D341Med (cell line): Measurements from ENCODE around the gene ZDHHC1.
"Not testable (repeated sequence)": the region's sequence is repeated elsewhere in the genome, so short reads cannot be mapped to it uniquely, and the experiment has no call there.

Experiments used
- DNase-seq: peaks from one replicate; pipeline ENCODE4 v3.0.0; 2012; ENCODE audit warnings: low spot score

The ZDHHC1 gene

GRCh38 chr16:67430977-67431774, 14.9 kb upstream of the ZDHHC1 start, which contains the start of gene HSD11B2:
HSD11B2 (plus strand) TSS chr16:67431121; CDS start chr16:67431249, 128 bp downstream.
- peak; percentile 85 for DNase-seq

DNA sequence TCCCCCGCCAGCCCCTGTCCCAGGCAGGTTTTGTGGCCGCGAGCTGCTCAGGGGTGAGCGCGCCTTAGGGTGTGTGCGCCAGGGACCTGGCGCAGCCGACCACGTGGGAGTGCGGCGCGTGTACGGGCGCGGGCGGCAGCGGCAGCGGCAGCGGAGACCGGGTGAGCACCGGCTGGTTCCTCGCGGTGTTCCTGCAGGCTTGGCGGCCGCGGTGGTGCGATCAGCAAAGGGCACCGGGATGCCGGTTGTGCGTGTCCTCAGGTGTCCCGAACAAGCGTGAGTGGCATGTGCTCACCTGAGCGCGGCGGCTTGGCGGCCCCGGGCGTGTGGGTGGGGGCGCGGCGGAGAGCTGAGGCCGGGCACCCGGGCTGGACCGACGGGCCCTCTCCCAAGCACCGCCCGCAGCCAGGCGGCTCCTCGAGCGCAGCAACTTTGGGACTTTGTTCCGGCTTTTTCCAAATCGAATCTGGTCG, 14.3 kb upstream of the ZDHHC1 start:
- peak; percentile 74 for DNase-seq

- no peak for DNase-seq
Observed at GRCh38 chr16:67429799-67430503, 13.7 kb upstream of the ZDHHC1 start.

DNA sequence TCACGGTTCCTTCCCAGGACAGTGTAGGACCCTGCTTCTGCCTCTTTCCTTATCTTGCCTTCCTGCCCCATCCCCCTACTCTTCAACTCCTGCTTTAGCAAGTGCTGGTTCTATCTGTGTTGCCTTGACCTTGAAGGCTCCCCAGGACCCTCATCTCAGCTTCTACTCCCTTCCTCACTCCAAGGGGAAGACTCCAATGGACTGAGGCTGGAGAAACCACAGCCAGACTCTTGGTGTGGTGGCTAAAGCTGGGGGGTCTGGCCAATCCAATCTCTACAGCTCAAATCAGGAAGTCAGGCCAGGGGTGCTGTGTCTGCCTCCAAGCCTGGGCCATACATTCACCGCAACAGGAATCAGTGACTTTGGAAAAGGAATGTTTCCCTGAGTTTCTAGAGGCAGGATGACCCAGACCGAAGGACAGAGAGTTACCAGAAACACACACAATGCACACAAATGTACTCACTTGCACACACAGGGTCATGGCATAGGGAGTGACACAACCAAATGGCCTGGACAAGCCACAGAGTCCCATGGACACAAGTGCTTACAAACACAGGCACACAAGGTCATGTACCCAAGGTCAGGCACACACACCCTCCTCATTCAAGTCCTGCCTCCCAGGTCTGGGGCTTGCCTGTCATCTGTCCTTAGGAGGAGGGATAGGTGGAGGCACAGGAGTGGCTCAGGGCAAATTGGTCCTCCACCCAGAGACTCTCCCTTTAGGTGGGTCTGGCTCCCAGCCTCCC, 12.9 kb upstream of the ZDHHC1 start:
- no peak for DNase-seq

- DNase-seq: peak; percentile 80
Observed at GRCh38 chr16:67428146-67428731, 12.0 kb upstream of the ZDHHC1 start.

DNA sequence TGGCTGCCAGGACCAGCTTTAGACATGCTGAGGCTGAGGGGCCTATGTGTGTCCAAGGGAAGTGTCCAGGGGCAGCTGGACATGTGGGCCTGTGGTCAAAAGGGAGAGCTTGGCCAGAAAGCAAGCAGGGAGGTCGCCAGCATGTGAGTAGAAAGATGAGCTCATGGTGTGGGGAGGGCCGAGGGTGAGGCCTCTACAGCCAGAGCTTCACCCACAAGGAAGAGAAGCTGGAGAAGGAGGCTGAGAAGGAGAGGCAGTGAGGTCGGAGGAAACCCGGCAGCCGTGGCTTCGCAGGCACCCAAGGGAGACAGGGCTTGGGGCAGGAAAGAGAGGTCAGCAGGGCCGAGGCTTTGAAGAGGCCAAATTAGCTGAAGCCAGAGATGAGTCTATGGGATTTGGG, 10.7 kb upstream of the ZDHHC1 start:
- DNase-seq: no peak

GRCh38 chr16:67426022-67426421, 9.7 kb upstream of the ZDHHC1 start:
- DNase-seq: no peak

- no peak for DNase-seq
Observed at GRCh38 chr16:67425580-67425979, 9.3 kb upstream of the ZDHHC1 start.

GRCh38 chr16:67425061-67425460, 8.8 kb upstream of the ZDHHC1 start:
- DNase-seq: no peak

DNA sequence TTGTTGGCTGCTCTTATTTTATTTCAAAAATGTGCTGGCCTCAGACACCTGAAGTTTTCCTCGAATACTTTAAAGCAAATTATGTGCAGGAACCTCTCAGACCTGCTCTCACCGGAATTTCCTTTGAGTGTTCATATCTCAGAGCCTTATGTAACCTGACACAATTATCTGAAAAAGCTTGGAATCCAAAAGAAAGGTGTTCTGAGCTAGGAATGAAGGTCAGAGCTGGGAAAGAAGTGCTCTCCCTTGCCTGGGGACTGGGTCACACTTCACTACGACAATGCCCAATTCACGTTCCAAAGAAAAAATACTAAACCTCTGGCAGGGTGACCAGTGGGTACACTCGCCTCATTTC, 8.0 kb upstream of the ZDHHC1 start:
- DNase-seq: no peak

- no peak for DNase-seq
Observed at GRCh38 chr16:67423611-67424260, 7.5 kb upstream of the ZDHHC1 start.

GRCh38 chr16:67423015-67423414, 6.7 kb upstream of the ZDHHC1 start:
- no peak for DNase-seq

GRCh38 chr16:67421030-67421429, 4.8 kb upstream of the ZDHHC1 start:
- DNase-seq: no peak

GRCh38 chr16:67419931-67420330, 3.7 kb upstream of the ZDHHC1 start:
- DNase-seq: no peak

DNA sequence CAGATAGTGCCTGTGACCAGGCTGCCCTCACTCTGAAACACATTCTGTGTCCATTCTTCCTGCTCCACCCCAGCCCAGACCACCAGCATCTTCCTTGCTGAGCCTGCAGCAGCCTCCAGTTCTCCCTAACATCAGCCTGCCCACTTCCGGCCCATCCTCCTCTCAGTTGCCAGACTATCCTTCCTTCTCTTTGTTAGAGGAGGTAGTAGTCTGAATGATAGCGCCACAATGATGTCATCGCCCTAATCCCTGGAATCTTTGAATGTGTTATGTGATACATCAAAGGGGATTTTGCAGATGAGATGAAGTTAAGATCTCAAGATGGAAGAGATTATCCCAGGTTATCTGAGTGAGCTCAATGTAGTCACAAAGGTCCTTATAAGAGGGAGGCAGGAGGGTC, 3.2 kb upstream of the ZDHHC1 start:
- no peak for DNase-seq

DNA sequence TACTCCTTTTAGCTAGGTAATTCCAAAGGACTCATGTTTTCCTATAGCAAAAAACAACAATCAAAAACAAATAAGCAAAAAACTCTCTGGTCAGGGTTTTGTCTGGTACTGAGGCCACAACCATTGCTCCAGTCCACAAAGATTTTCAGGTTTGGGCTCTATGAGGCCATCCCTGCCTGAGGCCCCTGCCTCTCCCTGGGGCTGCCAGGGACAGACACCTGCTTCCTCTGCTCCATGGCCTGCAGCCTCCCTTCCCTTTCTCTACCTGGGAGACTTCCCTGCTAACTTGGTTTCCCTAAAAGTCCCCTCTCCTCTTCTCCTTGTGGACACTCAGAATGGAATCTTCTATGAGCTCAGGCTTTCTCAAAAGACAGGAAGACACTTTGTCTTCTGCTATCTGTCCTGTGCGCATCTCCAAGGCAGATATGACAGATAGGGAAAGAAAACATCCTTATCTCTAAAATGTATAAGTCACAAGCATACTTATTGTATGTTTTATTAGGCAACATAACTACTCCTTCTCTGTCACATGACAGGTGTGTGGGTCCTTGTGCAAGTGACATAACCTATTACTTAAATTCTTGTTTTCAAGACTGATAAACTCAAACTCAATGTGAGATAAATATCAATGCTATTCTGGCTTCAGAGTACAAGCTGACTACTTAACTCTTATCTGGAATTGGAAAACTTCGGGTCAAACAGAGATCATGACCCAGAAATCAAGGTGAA, 1.2 kb upstream of the ZDHHC1 start:
- DNase-seq: no peak

DNA sequence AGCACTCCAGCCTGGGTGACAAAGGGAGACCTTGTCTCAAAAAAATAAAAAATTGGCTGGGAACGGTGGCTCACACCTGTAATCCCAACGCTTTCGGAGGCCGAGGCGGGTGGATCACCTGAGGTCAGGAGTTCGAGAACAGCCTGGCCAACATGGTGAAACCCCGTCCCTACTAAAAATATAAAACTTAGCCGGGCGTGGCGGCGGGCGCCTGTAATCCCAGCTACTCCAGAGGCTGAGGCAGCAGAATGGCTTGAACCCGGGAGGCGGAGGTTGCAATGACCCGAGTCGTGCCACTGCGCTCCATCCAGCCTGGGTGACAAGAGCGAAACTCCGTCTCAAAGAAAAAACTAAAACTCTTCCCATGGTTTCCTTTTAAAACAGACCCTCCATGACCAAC, 856 bp downstream of the ZDHHC1 start:
- not testable (repeated sequence) for DNase-seq

GRCh38 chr16:67413978-67414911, 2.0 kb downstream of the ZDHHC1 start:
- no peak for DNase-seq

DNA sequence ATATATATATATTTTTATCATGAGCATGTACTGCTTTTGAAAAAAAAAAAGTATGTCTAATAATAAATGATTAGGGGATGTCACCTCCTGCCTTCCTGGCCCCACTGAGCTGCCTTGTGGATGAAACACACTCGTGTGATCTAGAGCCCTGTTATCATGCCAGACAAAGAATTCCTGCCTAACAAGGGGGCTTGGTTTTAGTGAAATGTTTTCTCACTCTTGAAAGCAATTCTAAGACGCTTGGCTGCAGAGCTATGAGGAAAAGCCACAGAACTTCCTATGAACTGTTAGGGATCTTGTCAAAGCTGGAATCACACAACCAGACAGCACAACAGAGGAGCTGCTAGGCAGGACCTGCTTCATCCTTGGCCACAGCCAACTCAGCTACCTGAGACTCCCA, 4.0 kb downstream of the ZDHHC1 start:
- DNase-seq: no peak

DNA sequence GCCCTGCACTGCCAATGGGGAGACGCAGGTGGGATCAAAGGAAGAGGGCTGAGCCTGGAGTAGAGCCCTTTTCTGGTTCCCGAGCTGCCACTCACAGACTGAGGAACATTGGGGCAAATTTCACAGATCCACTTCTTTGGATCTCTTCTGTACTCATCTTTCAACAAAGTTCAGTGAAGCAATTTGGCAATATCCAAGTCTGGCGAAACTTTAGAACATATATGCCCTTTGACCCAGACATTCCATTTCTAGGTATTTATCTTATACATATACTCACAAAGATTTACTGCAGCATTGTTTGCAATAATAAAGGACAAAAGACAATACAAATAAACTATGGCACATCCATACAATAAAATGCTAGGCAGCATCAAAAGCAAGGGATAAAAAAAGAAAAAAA, 4.9 kb downstream of the ZDHHC1 start:
- DNase-seq: no peak
